ENCODE measurements around the gene CHD2.
"Not testable (repeated sequence)": the region's sequence is repeated elsewhere in the genome, so short reads cannot be mapped to it uniquely, and the experiment has no call there.

The CHD2 gene

DNA sequence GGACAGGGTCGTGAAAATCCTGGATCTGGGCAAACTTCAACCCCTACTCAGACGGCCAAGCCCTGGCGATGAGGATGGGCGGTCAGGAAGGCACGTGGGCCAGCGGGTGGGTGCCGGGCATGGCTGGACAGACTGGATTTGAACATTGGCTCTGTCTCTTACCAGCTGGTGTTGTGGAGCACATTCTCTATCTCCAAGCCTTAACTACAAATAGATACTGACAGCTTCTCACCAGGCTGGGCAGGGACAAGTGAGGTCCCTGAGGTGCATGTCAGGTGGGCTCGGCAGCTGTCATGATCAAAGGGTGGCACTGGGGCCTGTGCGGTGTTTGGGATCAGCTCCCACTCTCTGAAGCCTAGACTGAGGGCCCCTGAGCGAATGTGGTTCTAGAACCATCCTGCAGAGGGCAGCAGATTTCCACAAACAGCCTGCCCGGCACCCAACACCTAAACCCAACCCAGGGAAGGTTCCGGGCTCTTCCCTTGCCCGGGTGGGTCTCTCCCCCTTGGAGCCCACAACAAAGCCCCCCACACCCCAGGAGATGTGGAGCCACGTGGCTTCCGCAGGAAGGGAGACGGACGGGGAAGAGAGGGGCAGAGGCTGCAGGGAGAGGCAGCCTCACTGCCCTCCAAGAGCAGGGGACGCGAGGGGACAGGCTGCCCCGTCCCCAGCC lies 130.4 kb downstream of the CHD2 start:
- peak; percentile 88 for TF ChIP-seq CTCF (IDR thresholded peaks at IDR 0.05; ENCODE audit: low read depth, low read length)
- DNase-seq: peak; percentile 66
- Histone ChIP-seq H3K36me3 (peaks cover 20% of the 10 kb centered on the region), H3K27me3 (ENCODE audit: insufficient read depth, low read depth, severe bottlenecking) (no peaks in the 10 kb centered on the region), H3K27ac (no peak overlapping the region), H3K4me3 (ENCODE audit: low read depth, low read length) (no peak overlapping the region), H3K9me3 (ENCODE audit: severe bottlenecking) (no peaks in the 10 kb centered on the region)

- no peak for TF ChIP-seq CTCF (IDR thresholded peaks at IDR 0.05; ENCODE audit: low read depth, low read length)
- H3K36me3 ChIP-seq: peaks cover 15% of the 10 kb centered on the region
- no peak overlapping the region for H3K4me3 ChIP-seq (ENCODE audit: low read depth, low read length)
- no peaks in the 10 kb centered on the region for H3K9me3 ChIP-seq (ENCODE audit: severe bottlenecking)
- no peak for DNase-seq
- H3K27ac ChIP-seq: no peak overlapping the region
- H3K27me3 ChIP-seq (ENCODE audit: insufficient read depth, low read depth, severe bottlenecking): no peaks in the 10 kb centered on the region
Observed at GRCh38 chr15:93031103-93031464, 131.0 kb downstream of the CHD2 start.

DNA sequence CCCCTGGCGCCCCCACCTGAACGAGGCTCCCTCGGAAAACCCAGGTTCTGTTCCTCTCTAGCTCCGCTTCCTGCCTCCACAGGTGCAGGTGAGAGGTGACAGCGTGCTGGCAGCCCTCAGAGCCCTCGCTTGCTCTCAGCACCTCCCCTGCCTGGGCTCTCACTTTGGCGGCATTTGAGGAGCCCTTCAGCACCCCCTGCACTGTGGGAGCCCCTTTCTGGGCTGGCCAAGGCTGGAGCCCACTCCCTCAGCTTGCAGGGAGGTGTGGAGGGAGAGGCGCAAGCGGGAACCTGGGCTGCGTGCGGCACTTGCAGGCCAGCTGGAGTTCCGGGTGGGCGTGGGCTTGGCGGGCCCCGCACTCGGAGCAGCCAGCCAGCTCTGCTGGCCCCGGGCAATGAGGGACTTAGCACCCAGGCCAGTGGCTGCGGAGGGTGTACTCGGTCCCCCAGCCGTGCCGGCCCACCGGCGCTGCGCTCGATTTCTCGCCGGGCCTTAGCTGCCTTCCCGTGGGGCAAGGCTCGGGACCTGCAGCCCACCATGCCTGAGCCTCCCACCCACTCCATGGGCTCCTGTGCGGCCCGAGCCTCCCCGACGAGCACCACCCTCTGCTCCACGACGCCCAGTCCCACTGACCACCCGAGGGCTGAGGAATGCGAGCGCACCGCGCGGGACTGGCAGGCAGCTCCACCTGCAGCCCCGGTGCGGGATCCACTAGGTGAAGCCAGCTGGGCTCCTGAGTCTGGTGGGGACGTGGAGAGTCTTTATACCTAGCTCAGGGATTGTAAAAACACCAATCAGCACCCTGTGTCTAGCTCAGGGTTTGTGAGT lies 131.6 kb downstream of the CHD2 start:
- not testable (repeated sequence) for H3K36me3 ChIP-seq; H3K27ac ChIP-seq; H3K27me3 ChIP-seq (ENCODE audit: insufficient read depth, low read depth, severe bottlenecking); H3K9me3 ChIP-seq (ENCODE audit: severe bottlenecking); H3K4me3 ChIP-seq (ENCODE audit: low read depth, low read length); DNase-seq

DNA sequence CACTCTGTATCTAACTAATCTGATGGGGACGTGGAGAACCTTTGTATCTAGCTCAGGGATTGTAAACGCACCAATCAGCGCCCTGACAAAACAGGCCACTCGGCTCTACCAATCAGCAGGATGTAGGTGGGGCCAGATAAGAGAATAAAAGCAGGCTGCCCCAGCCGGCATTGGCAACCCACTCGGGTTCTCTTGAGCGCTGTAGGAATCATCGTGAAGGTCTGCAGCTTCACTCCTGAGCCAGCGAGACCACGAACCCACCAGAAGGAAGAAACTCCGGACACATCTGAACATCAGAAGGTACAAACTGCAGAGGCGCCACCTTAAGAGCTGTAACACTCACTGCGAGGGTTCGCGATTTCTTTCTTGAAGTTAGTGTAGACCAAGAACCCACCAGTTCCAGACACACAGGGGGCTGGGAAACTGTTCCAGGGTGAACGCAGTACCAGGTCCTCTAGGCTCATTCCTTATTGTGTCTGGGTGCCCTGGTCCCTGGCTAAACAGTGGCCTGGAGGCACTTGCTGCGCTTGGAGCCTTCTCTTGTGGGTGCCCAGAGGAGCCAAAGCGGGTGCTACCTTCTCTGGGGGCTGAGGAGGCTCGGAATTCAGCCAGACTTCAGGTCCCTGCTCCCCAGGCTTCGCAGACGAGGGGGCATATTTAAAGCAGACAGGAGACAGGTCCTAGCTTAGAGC lies 132.5 kb downstream of the CHD2 start:
- DNase-seq; H3K4me3 ChIP-seq (ENCODE audit: low read depth, low read length); H3K36me3 ChIP-seq; H3K27me3 ChIP-seq (ENCODE audit: insufficient read depth, low read depth, severe bottlenecking); H3K9me3 ChIP-seq (ENCODE audit: severe bottlenecking); H3K27ac ChIP-seq: not testable (repeated sequence)

- no peak overlapping the region for H3K27ac ChIP-seq
- H3K4me3 ChIP-seq (ENCODE audit: low read depth, low read length): no peak overlapping the region
- no peak for TF ChIP-seq CTCF (IDR thresholded peaks at IDR 0.05; ENCODE audit: low read depth, low read length)
- H3K36me3 ChIP-seq: no peaks in the 10 kb centered on the region
- no peaks in the 10 kb centered on the region for H3K27me3 ChIP-seq (ENCODE audit: insufficient read depth, low read depth, severe bottlenecking)
- no peaks in the 10 kb centered on the region for H3K9me3 ChIP-seq (ENCODE audit: severe bottlenecking)
- DNase-seq: no peak
Observed at GRCh38 chr15:93033434-93034045, 133.4 kb downstream of the CHD2 start.

GRCh38 chr15:93034512-93034911 lies 134.4 kb downstream of the CHD2 start:
- no peaks in the 10 kb centered on the region for H3K36me3 ChIP-seq
- H3K27ac ChIP-seq: no peak overlapping the region
- H3K9me3 ChIP-seq (ENCODE audit: severe bottlenecking): no peaks in the 10 kb centered on the region
- H3K27me3 ChIP-seq (ENCODE audit: insufficient read depth, low read depth, severe bottlenecking): no peaks in the 10 kb centered on the region
- TF ChIP-seq CTCF (IDR thresholded peaks at IDR 0.05; ENCODE audit: low read depth, low read length): no peak
- DNase-seq: no peak
- H3K4me3 ChIP-seq (ENCODE audit: low read depth, low read length): no peak overlapping the region

Data from WERI-Rb-1 (cell line).